Keratinocyte (primary cell): ENCODE data around the gene LTF. TPM values are rescaled to one million over a fixed set of nuclear protein-coding genes. Genes with fewer than 3 reads are reported as not detected.

ENCODE experiments used
- DNase-seq: peaks from one replicate; pipeline ENCODE4 v3.0.0-alpha.2; 2011; ENCODE audit warnings: low read depth, missing footprints, low spot score
- FAIRE-seq: peaks from 2 replicates; lab custom pipeline; 2011; peaks lifted over from hg19 to GRCh38; lab: Jason Lieb, UNC
- H2AFZ ChIP-seq: 2 replicates; pipeline ENCODE4 v1.6.0; 2012; ENCODE audit warnings: low read length, control low read depth, inconsistent platforms; ENCODE audit not compliant: control insufficient read depth
- H3K27ac ChIP-seq: 2 replicates; pipeline ENCODE4 v1.5.1; 2011; ENCODE audit warnings: low read length; ENCODE audit not compliant: control insufficient read depth, insufficient read depth
- H3K27me3 ChIP-seq: 3 replicates; pipeline ENCODE4 v1.6.0; 2011; ENCODE audit warnings: low read length; ENCODE audit not compliant: control insufficient read depth, insufficient read depth; ENCODE audit errors: extremely low read depth
- H3K36me3 ChIP-seq, 2 experiments: 2 replicates in 1 of 2; 3 replicates in 1 of 2; pipeline ENCODE4 v1.5.1; 2011; ENCODE audit warnings: low read length in 2 of 2, mild to moderate bottlenecking in 1 of 2; ENCODE audit not compliant: control insufficient read depth in 2 of 2, insufficient read depth in 2 of 2; ENCODE audit errors: extremely low read depth in 1 of 2
- H3K4me1 ChIP-seq: 3 replicates; pipeline ENCODE4 v1.5.1; 2011; ENCODE audit warnings: low read length; ENCODE audit not compliant: control insufficient read depth, insufficient read depth; ENCODE audit errors: extremely low read depth
- H3K4me2 ChIP-seq: 3 replicates; pipeline ENCODE4 v1.6.0; 2011; ENCODE audit warnings: low read depth, low read length; ENCODE audit not compliant: control insufficient read depth, insufficient read depth; ENCODE audit errors: extremely low read depth
- H3K4me3 ChIP-seq, 3 experiments: fragments of 200-600 bp in 1 of 3; sonication (generic) in 1 of 3; 2 replicates in 2 of 3; 3 replicates in 1 of 3; pipeline ENCODE4 v1.5.1; 2011 to 2016; ENCODE audit warnings: low read length in 3 of 3, mild to moderate bottlenecking in 3 of 3, control low read depth in 2 of 3, inconsistent platforms in 1 of 3, low read depth in 1 of 3, mixed read lengths in 1 of 3, mixed run types in 1 of 3, moderate library complexity in 1 of 3; ENCODE audit not compliant: control insufficient read depth in 2 of 3, insufficient read depth in 2 of 3; ENCODE audit errors: extremely low read depth in 1 of 3
- H3K79me2 ChIP-seq: 2 replicates; pipeline ENCODE4 v1.6.0; 2012; ENCODE audit warnings: low read length; ENCODE audit not compliant: control insufficient read depth, insufficient read depth
- H3K9ac ChIP-seq: 3 replicates; pipeline ENCODE4 v1.6.0; 2011; ENCODE audit warnings: low read length; ENCODE audit not compliant: control insufficient read depth, insufficient read depth; ENCODE audit errors: extremely low read depth
- H3K9me1 ChIP-seq: 3 replicates; pipeline ENCODE4 v1.6.0; 2011; ENCODE audit warnings: low read length; ENCODE audit not compliant: control insufficient read depth, insufficient read depth; ENCODE audit errors: extremely low read depth
- H3K9me3 ChIP-seq: 2 replicates; pipeline ENCODE4 v1.5.1; 2012; ENCODE audit warnings: low read depth, low read length; ENCODE audit not compliant: control insufficient read depth
- H4K20me1 ChIP-seq: 3 replicates; pipeline ENCODE4 v1.6.0; 2011; ENCODE audit warnings: low read length; ENCODE audit not compliant: control insufficient read depth, insufficient read depth; ENCODE audit errors: extremely low read depth
- CTCF ChIP-seq, 3 experiments: IDR thresholded peaks in 1 of 3; conservative IDR thresholded peaks in 1 of 3; optimal IDR thresholded peaks in 1 of 3; 2 replicates in 2 of 3; 3 replicates in 1 of 3; pipeline versions ENCODE3 to v1.5.1; 2011; ENCODE audit warnings: low read length in 3 of 3, mild to moderate bottlenecking in 3 of 3, moderate library complexity in 2 of 3, control low read depth in 1 of 3, inconsistent platforms in 1 of 3; ENCODE audit not compliant: insufficient read depth in 2 of 3; ENCODE audit errors: extremely low read depth in 1 of 3
- EZH2 ChIP-seq: IDR thresholded peaks from one replicate; pipeline ENCODE4 v1.6.1; 2012; ENCODE audit warnings: inconsistent platforms, mild to moderate bottlenecking, low read length, moderate library complexity
- dilution Hi-C: fragments of 300-500 bp; cut with MboI; formaldehyde crosslinking; loops from one replicate; pipeline ENCODE4 v1.7.0; 2020; ENCODE audit warnings: low sequenced_read_pairs; ENCODE audit not compliant: extremely low pct_ligation_motif_present
- polyA plus RNA-seq, 5 experiments: library from polyadenylated mRNA; depleted of rRNA in 3 of 5; stranded (reverse) in 3 of 5; stranded (forward) in 1 of 5; unstranded in 1 of 5; fragments of >200 nt; gene quantifications; 1 replicate in 1 of 5; 2 replicates in 3 of 5; 3 replicates in 1 of 5; pipeline versions ENCODE4 v1.2.1 to v1.2.3, GENCODE V29; 2011 to 2012; ENCODE audit warnings: missing spikeins in 2 of 5, low read depth in 1 of 5, low replicate concordance in 1 of 5

The LTF gene
- polyA plus RNA-seq, 1 donor (not counting 4 experiments of a cell fraction or from before 2014, with no cell fraction given) = not detected

- Histone ChIP-seq H2AFZ (no peak overlapping the region), H4K20me1 (no peaks in the 10 kb centered on the region), H3K4me2 (peak overlapping the region; percentile 46), H3K9me3 (no peaks in the 10 kb centered on the region), H3K27me3 (peaks cover 24% of the 10 kb centered on the region), H3K4me1 (peaks cover 9% of the 10 kb centered on the region), H3K9me1 (no peaks in the 10 kb centered on the region), H3K4me3 (no peak overlapping the region), H3K79me2 (no peaks in the 10 kb centered on the region), H3K9ac (no peak overlapping the region), H3K27ac (no peak overlapping the region), H3K36me3 (no peaks in the 10 kb centered on the region)
- TF ChIP-seq EZH2 = no peak
- TF ChIP-seq CTCF (optimal IDR thresholded peaks at IDR 0.05 in 1 of 3, IDR thresholded peaks at IDR 0.05 in 1 of 3, conservative IDR thresholded peaks at IDR 0.05 in 1 of 3; ENCODE audit: extremely low read depth in 1 of 3, insufficient read depth in 2 of 3, low read length in 3 of 3) = no peak
- peak; percentile 56 for DNase-seq
- dilution Hi-C loops = loop anchor here (25.0 kb wide), 1 partner anchor 155 kb away; no protein-coding TSS in a partner anchor
- peak; percentile 96 for FAIRE-seq
Measured at GRCh38 chr3:46482632-46483350, 18.1 kb upstream of the LTF start.

- TF ChIP-seq EZH2 (no peak), CTCF (optimal IDR thresholded peaks at IDR 0.05 in 1 of 3, IDR thresholded peaks at IDR 0.05 in 1 of 3, conservative IDR thresholded peaks at IDR 0.05 in 1 of 3; ENCODE audit: extremely low read depth in 1 of 3, insufficient read depth in 2 of 3, low read length in 3 of 3) (no peak)
- H4K20me1 ChIP-seq = no peaks in the 10 kb centered on the region
- no peak overlapping the region for H3K4me3 ChIP-seq
- H3K9ac ChIP-seq = no peak overlapping the region
- no peak for DNase-seq
- no peaks in the 10 kb centered on the region for H3K79me2 ChIP-seq
- H3K4me1 ChIP-seq = peaks cover 9% of the 10 kb centered on the region
- H3K36me3 ChIP-seq = no peaks in the 10 kb centered on the region
- H2AFZ ChIP-seq = no peak overlapping the region
- H3K9me3 ChIP-seq = no peaks in the 10 kb centered on the region
- no peaks in the 10 kb centered on the region for H3K9me1 ChIP-seq
- H3K4me2 ChIP-seq = no peak overlapping the region
- dilution Hi-C loops = loop anchor here (25.0 kb wide), 1 partner anchor 156 kb away; no protein-coding TSS in a partner anchor
- H3K27me3 ChIP-seq = peaks cover 27% of the 10 kb centered on the region
- no peak overlapping the region for H3K27ac ChIP-seq
- FAIRE-seq = no peak
Measured at GRCh38 chr3:46481636-46482035, 16.9 kb upstream of the LTF start.
